ENCODE results near the gene TMEM109.

GRCh38 chr11:60953781-60954180, 39.8 kb downstream of the TMEM109 start:
- no peak for TF ChIP-seq POLR2A (IDR thresholded peaks at IDR 0.05; ENCODE audit: low read length)
- no peak for TF ChIP-seq GATA1 (IDR thresholded peaks at IDR 0.05; ENCODE audit: low read depth, low read length)
